CD1c-positive myeloid dendritic cell (primary cell): Measurements from ENCODE around the gene NUP85.
"Not testable (repeated sequence)": the region's sequence is repeated elsewhere in the genome, so short reads cannot be mapped to it uniquely, and the experiment has no call there.

ENCODE experiments used
- DNase-seq: peaks from one replicate; pipeline ENCODE4 v3.0.0-alpha.2; 2016; ENCODE audit errors: extremely low spot score

The NUP85 gene, protein sequence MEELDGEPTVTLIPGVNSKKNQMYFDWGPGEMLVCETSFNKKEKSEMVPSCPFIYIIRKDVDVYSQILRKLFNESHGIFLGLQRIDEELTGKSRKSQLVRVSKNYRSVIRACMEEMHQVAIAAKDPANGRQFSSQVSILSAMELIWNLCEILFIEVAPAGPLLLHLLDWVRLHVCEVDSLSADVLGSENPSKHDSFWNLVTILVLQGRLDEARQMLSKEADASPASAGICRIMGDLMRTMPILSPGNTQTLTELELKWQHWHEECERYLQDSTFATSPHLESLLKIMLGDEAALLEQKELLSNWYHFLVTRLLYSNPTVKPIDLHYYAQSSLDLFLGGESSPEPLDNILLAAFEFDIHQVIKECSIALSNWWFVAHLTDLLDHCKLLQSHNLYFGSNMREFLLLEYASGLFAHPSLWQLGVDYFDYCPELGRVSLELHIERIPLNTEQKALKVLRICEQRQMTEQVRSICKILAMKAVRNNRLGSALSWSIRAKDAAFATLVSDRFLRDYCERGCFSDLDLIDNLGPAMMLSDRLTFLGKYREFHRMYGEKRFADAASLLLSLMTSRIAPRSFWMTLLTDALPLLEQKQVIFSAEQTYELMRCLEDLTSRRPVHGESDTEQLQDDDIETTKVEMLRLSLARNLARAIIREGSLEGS

DNA sequence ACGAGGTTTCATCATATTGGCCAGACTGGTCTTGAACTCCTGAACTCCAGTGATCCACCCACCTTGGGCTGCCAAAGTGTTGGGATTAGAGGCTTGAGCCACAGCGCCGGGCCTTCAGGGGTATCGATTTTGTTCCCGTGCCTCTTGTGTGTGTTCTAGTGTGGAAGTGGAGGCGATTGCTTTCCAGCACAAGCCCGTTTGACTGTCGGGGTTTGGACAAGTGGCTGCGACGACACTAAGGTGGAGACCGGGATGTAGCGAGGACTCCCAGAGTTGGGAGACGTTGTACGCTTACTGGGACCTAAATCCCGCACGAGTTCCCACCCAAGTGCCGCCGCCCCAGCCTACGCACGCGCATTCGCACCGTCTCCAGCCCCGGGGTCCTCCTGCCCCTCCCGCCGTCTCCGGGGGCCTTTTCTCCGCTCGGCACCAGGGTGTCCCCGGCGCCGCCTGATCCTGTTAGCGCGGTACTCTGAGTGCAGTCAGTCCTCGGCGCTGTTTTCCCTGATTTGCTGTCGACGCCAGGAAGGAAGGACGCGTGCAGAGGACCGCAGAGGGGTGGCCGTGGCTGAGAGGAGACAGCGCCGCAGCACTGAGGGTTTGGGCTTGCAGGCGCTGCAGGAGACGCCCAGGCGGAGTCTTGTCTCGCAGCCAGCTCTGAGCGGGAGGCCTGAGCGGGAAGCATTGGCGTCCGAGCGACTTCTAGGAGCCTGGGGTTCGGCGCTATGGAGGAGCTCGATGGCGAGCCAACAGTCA, at the start of gene NUP85:
NUP85 (plus strand) TSS at position 643 of the 756 bp plus-strand sequence; CDS start at position 726, 83 bp downstream.
- peak; percentile 95 for DNase-seq

DNA sequence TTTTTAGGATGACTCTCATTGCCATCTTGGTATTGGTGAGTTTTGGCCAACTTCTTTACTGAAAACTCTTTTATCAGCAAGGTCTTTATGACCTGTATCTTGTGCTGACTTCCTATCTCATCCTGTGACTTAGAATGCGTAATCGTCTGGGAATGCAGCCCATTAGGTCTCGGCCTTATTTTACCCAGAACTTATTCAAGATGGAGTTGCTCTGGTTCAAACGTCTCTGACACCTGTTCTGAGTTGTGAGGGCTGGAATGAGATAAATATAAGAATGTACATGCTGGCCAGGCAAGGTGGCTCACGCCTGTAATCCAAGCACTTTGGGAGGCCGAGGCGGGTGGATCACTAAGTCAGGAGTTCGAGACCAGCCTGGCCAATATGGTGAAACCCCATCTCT, 47.0 kb upstream of the NUP85 start:
- not testable (repeated sequence) for DNase-seq

DNA sequence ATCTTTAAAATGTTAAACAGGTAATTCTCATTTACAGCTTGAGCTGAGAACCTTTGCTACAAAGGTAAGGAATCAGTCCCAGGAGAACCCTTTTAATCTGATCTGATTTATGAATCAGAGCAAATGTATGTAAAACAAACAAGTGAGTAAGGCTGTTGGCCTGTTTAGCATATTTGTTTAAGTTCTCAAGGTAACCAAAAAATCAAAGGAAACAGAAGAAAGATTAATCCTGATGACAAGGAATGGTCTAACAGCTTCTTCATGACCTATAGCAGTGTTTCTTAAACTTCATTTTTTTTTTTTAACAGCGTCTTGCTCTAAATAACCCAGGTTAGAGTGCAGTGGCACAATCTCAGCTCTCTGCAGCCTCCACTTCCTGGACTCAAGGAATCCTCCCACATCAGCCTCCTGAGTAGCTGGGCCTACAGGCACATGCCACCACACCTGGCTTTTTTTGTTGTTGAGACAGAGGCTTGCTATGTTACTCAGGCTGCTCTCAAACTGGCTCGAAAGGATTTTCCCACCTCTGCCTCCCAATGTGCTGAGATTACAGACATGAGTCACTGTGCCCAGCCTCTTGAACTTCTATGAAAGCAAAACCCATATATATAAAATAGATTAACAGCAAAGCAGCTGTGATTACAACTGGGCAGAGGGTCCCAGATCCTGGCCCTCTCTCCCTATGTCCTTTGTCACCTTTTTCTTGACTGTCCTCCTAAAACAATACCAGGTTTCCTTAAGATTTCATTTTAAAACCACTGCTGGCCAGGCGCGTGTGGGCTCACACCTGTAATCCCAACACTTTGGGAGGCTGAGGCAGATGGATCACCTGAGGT, 46.1 kb upstream of the NUP85 start:
- no peak for DNase-seq

DNA sequence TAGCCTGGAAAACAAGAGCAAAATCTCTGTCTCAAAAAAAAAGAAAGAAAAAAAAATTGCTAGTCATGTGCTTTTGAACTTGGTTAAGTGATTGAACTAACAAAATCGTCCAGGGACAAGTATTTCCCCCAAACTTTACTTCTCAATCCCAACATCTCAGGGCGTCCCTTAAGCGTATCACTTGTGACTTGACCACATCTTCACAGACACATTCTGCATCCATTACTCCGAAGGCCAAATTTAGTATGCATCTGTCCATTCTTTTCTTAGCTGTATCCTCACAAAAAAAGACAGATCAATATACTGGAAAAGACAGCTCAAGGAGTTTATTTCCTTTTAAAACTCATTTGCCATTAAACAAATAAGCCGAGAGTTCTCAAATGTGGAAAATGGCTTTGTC, 45.3 kb upstream of the NUP85 start:
- DNase-seq = no peak

DNA sequence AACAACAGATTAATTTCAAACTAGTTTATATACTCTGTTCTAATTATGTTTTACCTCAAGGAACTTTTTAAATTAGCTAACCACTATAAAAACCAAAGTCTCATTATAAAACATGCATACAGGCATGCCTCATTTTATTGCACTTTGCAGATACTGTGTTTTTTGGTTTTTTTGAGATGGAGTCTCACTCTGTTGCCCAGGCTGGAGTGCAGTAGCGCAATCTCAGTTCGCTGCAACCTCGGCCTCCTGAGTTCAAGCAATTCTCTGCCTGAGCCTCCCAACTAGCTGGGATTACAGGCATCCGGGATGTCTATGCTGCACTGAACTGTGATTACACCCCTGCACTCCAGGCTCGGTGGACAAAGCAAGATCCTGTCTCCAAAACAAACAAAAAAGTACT, 42.4 kb upstream of the NUP85 start:
- DNase-seq = no peak

DNA sequence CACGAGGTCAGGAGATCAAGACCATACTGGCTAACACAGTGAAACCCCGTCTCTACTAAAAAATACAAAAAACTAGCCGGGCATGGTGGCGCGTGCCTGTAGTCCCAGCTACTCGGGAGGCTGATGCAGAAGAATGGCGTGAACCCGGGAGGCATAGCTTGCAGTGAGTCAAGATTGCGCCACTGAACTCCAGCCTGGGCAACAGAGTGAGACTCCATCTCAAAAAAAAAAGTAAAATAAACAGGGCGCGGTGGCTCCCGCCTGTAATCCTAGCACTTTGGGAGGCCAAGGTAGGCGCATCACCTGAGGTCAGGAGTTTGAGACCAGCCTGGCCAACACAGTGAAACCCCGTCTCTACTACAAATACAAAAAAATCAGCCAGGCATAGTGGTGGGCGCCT, 40.9 kb upstream of the NUP85 start:
- not testable (repeated sequence) for DNase-seq

DNA sequence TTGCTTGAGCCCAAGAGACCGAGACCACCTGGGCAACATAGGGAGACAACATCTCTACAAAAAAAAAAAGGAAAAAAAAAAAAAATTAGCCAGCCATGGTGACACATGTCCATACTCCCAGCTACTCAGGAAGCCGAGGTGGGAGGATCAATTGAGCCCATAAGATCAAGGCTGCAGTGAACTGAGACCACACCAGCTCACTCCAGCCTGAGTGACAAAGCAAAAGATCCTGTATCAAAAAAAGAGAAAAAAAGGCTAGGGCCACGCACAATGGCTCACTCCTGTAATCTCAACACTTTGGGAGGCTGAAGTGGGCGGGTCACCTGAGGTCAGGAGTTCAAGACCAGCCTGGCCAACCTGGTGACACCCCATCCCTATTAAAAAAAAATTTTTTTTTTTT, 36.5 kb upstream of the NUP85 start:
- no peak for DNase-seq

DNA sequence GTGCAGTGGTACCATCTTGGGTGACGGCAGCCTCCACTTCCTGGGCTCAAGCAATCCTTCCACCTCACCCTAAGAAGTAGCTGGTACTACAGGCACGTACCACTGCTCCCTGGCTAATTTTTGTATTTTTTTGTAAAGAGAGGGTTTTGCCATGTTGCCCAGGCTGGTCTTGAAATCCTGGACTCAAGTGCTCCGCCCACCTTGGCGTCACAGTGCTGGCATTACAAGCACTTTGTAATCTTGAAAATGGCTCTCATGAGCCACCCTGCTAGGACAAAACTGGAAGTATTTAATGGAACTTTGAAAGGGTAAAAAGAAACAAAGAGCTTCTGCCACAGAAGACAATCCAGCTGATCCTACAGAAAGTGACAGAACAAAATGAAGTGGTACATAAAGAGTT, 32.0 kb upstream of the NUP85 start:
- DNase-seq = no peak

DNA sequence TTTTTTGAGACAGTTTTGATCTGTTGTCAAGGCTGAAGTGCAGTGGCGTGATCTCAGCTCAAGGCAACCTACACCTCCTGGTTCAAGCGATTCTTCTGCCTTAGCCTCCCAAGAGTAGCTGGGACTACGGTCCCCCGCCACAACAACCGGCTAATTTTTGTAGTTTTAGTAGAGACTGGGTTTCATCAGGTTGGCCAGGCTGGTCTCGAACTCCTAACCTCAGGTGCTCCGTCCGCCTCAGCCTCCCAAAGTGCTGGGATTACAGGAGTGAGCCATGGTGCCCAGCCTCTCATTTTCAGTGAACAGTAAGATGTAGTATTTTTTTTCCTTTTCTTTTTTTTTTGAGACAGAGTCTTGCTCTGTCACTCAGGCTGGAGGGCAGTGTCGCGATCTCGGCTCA, 30.5 kb upstream of the NUP85 start:
- no peak for DNase-seq

DNA sequence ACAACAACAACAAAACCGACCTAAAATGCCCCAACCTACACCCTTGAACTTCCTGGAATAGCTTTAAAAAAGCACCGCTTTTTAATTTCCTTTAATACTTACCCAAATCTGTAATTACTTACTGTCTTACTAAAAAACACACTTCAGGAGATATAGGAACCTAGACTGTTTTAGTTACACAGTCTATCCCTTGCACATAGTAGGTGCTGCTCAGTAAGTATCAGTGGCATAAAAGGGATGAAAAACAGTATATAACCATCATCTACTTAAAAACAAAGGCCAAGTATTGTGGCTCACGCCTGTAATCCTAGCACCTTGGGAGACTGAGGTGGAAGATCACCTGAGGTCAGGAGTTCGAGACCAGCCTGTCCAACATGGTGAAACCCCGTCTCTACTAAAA, 28.9 kb upstream of the NUP85 start:
- no peak for DNase-seq

DNA sequence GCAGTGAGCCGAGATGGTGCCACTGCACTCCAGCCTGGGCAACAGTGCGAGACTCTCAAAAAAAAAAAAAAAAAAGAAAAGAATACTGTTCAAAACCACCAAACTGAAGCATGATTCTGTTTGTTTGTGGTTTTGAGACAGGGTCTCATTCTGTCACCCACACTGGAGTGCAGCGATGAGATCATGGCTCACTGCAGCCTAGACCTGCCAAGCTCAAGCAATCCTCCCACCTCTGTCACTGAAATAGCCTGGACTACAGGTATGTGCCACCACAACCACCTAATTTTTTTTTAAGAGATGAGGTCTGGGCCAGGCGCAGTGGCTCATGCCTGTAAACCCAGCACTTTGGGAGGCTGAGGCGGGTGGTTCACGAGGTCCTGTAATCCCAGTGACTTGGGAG, 27.0 kb upstream of the NUP85 start:
- no peak for DNase-seq

DNA sequence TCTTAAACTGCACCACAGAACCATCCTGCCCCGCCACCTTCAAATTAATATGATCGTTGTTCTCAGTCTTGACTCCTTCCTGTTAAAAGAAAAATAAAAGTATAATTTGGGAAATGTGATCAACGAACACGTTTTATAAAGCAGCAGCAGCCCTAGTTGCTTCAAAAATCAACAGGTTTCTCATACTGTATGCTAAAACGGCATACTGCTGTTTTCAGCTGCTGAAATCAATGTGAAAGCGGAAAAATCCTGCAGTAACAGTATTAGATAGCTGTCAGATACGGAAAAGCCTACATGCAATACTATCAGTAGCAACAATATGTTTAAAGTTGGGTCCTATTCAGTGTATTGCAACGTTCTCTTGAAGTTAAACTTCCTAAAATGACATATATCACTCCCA, 24.4 kb upstream of the NUP85 start:
- DNase-seq = no peak

DNA sequence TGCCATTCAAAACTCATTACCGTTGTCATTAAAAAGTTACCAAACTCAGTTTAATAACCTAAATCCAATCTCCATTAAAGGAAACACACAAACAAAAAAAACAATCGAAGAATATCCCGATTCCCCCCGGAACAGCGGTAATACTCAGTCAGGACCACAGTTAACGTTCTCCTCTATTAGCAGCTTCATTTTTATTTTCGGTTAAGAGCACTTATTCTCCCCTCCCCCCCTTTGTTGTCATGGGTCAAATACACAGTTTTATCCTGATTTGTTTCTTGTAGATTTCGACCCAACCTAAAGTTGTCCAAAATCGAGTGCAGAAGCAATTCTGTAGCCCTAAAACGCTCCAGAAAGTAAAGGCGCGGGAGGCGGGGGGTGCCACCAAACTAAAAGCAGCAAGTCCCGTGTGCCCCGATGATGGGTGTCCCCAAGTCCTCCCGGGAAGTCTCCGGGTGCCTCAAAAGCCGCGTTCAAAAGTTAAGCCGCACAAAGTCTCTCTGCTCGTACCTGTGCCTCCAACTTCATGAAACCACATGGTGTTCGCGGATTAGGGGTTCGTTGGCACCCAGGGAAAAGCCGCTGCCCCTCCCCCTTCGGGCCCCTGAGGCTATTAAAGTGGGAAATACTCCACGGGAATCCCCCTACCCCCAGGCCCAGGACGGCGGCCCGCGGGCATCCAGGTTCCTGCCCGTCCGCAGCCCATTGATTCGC, 23.7 kb upstream of the NUP85 start:
- DNase-seq = peak; percentile 43

DNA sequence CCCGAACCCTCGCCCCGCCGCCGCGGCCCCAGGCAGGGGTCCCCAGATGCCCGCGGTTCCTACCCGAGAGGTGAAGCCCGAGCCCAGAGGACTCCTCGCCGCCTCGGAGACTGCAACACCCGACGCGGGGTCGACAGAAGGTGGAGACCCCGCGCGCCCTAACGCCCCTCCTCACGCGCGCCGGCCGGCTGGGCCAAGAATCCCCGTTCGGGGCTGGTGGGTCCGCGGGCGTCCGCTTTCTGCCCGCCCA, 23.2 kb upstream of the NUP85 start:
- DNase-seq = no peak

DNA sequence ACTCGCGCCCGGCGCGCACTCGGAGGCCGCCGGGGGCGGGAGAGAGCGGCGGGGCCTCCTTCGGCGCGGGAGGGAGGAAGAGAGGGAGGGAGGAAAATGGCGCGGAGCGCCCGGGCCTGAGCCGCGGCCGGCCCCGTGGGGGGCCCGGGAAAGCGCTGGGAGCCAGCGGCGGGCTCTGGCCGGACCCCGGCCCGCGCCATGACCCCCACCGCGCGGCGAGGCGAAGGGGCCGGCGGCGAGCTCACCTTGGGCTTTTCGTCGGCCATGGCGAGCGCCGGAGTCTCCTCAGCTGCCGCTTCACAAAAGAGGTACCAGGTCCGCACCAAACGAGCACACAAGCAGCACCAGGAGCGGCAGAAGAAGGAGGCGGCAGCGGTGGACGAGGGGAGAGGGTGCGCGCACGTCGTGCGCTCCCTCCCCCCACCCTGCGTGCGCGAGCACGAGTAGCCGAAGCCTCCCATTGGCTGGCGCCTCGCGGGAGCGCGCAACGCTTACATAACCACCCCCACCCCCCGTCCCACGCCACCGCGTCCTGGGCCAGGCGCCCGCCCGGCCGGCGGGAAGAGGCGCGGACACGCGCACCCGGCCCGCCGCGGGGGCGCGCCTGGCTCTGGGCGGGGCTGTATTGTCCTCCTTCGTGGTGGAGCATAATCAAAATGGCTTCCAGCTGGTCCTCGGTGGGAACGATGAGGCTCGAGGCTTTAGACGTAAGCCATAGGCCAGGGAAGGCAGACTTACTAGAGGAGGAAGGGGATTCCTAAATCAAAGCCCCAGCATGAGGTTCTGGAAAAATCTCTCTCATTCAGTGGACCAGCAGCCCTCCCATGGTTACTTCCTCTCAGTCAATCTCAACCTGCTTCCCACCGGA, 22.7 kb upstream of the NUP85 start, which contains the start of gene SUMO2:
SUMO2 (minus strand) TSS at position 391 of the 868 bp plus-strand sequence; CDS start at position 266, 125 bp downstream.
- DNase-seq = peak; percentile 97

DNA sequence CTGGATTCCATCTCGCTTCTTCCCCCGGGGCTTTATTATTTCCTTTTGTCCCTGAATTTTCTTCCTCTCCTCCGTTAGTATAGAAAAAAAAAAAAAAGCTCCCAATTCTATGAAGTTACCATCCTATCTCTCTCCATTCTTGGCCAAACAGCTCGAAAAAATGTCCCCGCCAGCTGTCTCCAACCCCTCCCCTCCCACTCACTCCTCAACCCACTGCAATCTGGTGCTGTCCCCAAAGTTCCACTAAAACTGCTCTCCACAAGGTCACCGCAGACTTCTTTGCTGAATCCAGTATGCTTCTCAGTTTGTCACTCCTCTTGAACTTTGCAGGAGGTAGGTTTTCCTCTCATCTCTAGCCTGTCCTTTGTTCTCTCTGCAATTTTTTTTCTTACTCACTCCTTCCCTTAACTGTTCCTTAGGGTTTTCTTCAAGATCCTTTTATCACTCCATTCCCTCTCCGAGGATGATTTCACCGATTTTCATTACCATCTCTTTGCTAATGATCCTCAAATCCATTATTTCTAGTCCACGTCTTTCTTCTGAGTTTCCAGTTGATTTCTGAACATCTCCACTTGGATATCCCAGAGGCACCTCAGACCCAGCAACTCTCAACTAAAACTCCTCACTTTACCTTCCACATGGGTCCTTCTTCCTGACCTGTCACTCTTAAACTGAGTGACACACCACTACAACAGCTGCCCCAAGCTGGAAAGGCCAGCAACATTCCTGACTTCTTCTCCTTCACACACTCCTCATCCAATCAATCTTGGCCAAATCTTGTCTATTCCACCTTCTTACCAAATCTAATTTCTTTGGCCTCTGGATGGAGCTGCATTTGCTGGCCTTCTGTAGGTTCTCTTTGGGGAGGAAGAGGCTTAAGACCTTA, 21.2 kb upstream of the NUP85 start:
- DNase-seq = no peak

DNA sequence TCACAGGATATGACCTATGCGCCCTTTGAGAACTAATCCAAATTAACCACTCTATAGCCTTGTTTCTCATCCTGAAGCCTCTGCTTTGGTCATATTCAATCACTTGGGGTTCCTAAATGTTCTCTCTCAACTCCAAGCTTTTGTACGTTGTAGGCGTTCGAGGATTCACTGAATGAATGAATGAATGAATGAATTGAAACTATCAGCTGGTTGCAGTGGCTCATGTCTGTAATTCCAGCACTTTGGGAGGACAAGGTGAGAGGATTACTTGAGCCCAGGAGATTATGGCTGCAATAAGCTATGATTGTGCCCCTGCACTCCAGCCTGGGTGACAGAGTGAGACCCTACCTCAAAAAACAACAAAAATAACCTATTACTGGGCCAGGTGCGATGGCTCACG, 16.9 kb upstream of the NUP85 start:
- no peak for DNase-seq

DNA sequence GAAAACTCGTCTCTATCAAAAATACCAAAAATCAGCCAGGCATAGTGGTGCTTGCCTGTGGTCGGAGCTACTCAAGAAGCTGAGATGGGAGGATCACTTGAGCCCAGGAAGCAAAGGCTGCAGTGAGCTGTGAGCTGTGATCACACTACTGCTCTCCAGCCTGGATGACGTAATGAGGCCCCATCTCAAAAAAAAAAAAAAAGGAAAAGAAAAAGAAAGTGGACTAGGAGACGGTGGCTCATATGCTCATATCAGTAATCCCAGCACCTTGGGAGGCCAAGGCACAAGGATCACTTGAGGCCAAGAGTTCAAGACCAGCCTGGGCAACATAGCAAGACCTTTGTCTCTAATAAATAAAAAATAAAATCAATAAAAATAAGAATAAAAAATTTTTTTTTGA, 13.9 kb upstream of the NUP85 start:
- no peak for DNase-seq

DNA sequence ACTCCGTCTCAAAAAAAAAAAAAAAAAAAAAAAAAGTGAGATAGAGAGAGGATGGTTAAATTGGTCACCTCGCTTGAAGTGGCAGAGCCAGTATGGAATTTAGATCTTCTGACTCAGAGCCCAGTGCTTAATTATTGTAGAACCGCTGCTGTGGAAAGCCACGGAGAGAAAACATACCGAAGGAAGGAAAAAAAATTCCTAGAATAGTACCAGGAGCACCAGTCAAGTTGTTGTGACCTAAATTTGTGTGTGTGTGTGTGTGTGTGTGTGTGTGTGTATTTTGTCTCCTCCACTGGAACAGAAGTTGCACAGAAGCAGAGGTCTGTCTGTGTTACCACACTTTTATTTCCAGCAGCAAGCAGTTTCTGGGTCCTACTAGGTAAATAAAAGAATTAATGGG, 10.6 kb upstream of the NUP85 start:
- no peak for DNase-seq
